K562 (cell line): ENCODE data around the gene DNAH17. TPM values are rescaled to one million over a fixed set of nuclear protein-coding genes. Genes with fewer than 3 reads are reported as not detected.

ENCODE experiments used
- BRCA1 ChIP-seq, 2 experiments: fragments of 450-650 bp in 1 of 2; sonication (generic) in 1 of 2; formaldehyde crosslinking in 1 of 2; IDR thresholded peaks; 2 replicates each; pipeline versions ENCODE4 v1.5.0 to v1.6.1; 2017 to 2020; ENCODE audit warnings: mild to moderate bottlenecking in 1 of 2, missing genetic modification reagents in 1 of 2
- MEIS2 ChIP-seq: fragments of 450-650 bp; IDR thresholded peaks from 2 replicates; pipeline ENCODE4 v1.6.1; 2014; ENCODE audit warnings: mild to moderate bottlenecking; ENCODE audit not compliant: partially characterized antibody
- RFX5 ChIP-seq: IDR thresholded peaks from 2 replicates; pipeline ENCODE4 v1.6.1; 2011; ENCODE audit warnings: low read depth, mild to moderate bottlenecking, improper control_type of control experiment, low read length
- SMAD3 ChIP-seq: fragments of 450-650 bp; formaldehyde crosslinking; conservative IDR thresholded peaks from 2 replicates; pipeline ENCODE4 v1.4.0; 2020; ENCODE audit warnings: mild to moderate bottlenecking
- SPI1 ChIP-seq: IDR thresholded peaks from 2 replicates; pipeline ENCODE4 v1.6.1; 2011; ENCODE audit warnings: low read depth, low read length, control low read depth, borderline replicate concordance
- YBX1 ChIP-seq: fragments of 450-650 bp; IDR thresholded peaks from 2 replicates; pipeline ENCODE4 v1.7.1; 2016; ENCODE audit warnings: mild to moderate bottlenecking
- ZNF740 ChIP-seq, 3 experiments: fragments of 200-800 bp in 1 of 3; sonication (Bioruptor generic) in 1 of 3; sonication (generic) in 1 of 3; formaldehyde crosslinking in 1 of 3; IDR thresholded peaks; 2 replicates each; pipeline versions ENCODE4 v1.6.1 to v1.8.0; 2016 to 2022; ENCODE audit warnings: mild to moderate bottlenecking in 2 of 3, missing compliant biosample characterization in 2 of 3, missing genetic modification characterization in 2 of 3, missing genetic modification reagents in 1 of 3
- polyA plus RNA-seq, 8 experiments: library from polyadenylated mRNA; depleted of rRNA in 4 of 8; stranded (reverse) in 5 of 8; unstranded in 3 of 8; fragments of >200 nt; fragmentation: Nextera tagmentation in 2 of 8; fragmentation: Illumina TruSeq in 1 of 8; extraction: Ambion mirVana in 2 of 8; extraction: Trizol in 1 of 8; gene quantifications; 2 replicates each; pipeline versions ENCODE4 v1.2.1 to v1.2.3, GENCODE V29; 2011 to 2014; ENCODE audit warnings: inconsistent platforms in 1 of 8, missing spikeins in 1 of 8
- total RNA-seq, 7 experiments: library from RNA; depleted of rRNA in 6 of 7; stranded (reverse); fragments of >200 nt in 6 of 7; fragmentation: Illumina TruSeq in 2 of 7; extraction: Trizol in 2 of 7; gene quantifications; 2 replicates each; pipeline versions ENCODE4 v1.2.1 to v1.2.3, GENCODE V29; 2011 to 2021; ENCODE audit warnings: low replicate concordance in 1 of 7
- TF ChIP-seq, protein P1 (sequence below): sonication (generic); formaldehyde crosslinking; IDR thresholded peaks from 2 replicates; pipeline ENCODE4 v1.8.1; 2023; ENCODE audit warnings: missing genetic modification reagents, mild to moderate bottlenecking, borderline replicate concordance
- TF ChIP-seq, protein P2 (sequence below), 3 experiments: IDR thresholded peaks in 2 of 3; conservative IDR thresholded peaks in 1 of 3; 2 replicates each; pipeline ENCODE4 v1.5.1; 2011 to 2012; ENCODE audit warnings: low read length in 3 of 3, mild to moderate bottlenecking in 3 of 3, control low read depth in 2 of 3, improper control_type of control experiment in 1 of 3, inconsistent platforms in 1 of 3, low read depth in 1 of 3, mixed read lengths in 1 of 3, moderate library complexity in 1 of 3; ENCODE audit not compliant: insufficient read depth in 2 of 3

Gene DNAH17
- total and polyA plus RNA-seq, 9 of the 15 experiments (the other 6 are each of a cell fraction or from before 2014, with no cell fraction given), result under 0.01 to 0.06 (median 0.03) TPM; not detected in 5

DNA sequence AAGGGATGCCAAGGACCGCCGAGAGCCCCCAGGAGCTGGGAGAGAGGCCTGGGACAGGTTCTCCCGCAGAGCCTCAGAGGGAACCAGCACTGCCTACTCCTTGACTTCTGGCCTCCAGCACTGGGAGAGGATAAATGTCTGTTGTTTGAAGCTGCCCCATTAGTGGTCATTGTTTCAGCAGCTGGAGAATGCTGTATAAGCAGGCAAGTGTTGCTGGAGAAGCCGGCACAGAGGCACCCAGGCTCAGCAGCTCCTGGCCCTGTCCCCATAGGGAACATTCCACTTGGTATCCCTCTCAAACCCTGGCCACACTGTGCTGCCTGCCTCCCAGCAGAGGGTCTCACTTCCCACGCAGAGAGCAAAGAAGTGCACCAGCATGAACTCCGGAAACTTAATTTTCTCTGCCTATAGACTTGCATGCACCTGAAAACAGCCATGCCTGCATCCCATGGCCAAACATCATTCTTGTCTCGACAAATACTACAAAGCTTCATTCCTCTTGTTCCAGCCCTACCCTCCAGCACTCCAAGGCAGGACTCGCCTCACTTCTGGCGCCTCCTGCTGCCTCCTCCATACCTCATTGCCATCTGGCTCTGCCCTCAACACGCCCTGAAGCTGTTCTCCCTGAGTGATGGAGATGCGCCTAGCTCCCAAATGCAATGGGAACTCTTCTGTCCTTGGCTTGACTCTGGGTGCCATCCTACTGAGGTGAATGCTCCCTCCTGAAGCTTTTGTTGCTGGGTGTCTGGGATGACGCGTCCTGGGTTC lies 88.1 kb downstream of the DNAH17 start (continued):
- TF ChIP-seq, protein P1, sequence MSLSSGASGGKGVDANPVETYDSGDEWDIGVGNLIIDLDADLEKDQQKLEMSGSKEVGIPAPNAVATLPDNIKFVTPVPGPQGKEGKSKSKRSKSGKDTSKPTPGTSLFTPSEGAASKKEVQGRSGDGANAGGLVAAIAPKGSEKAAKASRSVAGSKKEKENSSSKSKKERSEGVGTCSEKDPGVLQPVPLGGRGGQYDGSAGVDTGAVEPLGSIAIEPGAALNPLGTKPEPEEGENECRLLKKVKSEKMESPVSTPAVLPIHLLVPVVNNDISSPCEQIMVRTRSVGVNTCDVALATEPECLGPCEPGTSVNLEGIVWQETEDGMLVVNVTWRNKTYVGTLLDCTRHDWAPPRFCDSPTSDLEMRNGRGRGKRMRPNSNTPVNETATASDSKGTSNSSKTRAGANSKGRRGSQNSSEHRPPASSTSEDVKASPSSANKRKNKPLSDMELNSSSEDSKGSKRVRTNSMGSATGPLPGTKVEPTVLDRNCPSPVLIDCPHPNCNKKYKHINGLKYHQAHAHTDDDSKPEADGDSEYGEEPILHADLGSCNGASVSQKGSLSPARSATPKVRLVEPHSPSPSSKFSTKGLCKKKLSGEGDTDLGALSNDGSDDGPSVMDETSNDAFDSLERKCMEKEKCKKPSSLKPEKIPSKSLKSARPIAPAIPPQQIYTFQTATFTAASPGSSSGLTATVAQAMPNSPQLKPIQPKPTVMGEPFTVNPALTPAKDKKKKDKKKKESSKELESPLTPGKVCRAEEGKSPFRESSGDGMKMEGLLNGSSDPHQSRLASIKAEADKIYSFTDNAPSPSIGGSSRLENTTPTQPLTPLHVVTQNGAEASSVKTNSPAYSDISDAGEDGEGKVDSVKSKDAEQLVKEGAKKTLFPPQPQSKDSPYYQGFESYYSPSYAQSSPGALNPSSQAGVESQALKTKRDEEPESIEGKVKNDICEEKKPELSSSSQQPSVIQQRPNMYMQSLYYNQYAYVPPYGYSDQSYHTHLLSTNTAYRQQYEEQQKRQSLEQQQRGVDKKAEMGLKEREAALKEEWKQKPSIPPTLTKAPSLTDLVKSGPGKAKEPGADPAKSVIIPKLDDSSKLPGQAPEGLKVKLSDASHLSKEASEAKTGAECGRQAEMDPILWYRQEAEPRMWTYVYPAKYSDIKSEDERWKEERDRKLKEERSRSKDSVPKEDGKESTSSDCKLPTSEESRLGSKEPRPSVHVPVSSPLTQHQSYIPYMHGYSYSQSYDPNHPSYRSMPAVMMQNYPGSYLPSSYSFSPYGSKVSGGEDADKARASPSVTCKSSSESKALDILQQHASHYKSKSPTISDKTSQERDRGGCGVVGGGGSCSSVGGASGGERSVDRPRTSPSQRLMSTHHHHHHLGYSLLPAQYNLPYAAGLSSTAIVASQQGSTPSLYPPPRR (CRISPR knock-in tag), result no peak
- no peak for TF ChIP-seq MEIS2
- TF ChIP-seq ZNF740 (CRISPR knock-in tag; IDR thresholded peaks at IDR 0.05), result no peak
- no peak for TF ChIP-seq ZNF740 (tag; IDR thresholded peaks at IDR 0.05)
- no peak for TF ChIP-seq SPI1
- no peak for TF ChIP-seq SMAD3 (CRISPR knock-in tag)
- no peak for TF ChIP-seq YBX1
- TF ChIP-seq, protein P2, sequence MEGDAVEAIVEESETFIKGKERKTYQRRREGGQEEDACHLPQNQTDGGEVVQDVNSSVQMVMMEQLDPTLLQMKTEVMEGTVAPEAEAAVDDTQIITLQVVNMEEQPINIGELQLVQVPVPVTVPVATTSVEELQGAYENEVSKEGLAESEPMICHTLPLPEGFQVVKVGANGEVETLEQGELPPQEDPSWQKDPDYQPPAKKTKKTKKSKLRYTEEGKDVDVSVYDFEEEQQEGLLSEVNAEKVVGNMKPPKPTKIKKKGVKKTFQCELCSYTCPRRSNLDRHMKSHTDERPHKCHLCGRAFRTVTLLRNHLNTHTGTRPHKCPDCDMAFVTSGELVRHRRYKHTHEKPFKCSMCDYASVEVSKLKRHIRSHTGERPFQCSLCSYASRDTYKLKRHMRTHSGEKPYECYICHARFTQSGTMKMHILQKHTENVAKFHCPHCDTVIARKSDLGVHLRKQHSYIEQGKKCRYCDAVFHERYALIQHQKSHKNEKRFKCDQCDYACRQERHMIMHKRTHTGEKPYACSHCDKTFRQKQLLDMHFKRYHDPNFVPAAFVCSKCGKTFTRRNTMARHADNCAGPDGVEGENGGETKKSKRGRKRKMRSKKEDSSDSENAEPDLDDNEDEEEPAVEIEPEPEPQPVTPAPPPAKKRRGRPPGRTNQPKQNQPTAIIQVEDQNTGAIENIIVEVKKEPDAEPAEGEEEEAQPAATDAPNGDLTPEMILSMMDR (IDR thresholded peaks at IDR 0.05 in 2 of 3, conservative IDR thresholded peaks at IDR 0.05 in 1 of 3; ENCODE audit: insufficient read depth in 2 of 3, low read depth in 1 of 3, low read length in 3 of 3), result peak in 2 of 3 experiments; percentile 15 to 16; a peak in 1 of 6 replicates
- no peak for TF ChIP-seq BRCA1 (IDR thresholded peaks at IDR 0.05)
- no peak for TF ChIP-seq BRCA1 (CRISPR knock-in tag; IDR thresholded peaks at IDR 0.05)
- TF ChIP-seq RFX5, result no peak
